Esophagus squamous epithelium (tissue), 4 donors: ENCODE measurements around the gene SENP7.

ENCODE experiments used
- CTCF ChIP-seq, 6 experiments: fragments of 450-650 bp in 4 of 6; fragments of 200-600 bp in 2 of 6; sonication (generic) in 2 of 6; IDR thresholded peaks; one replicate each; pipeline ENCODE4 v1.5.1; 2016 to 2019; ENCODE audit warnings: antibody characterized with exemption in 6 of 6, mild to moderate bottlenecking in 4 of 6, moderate library complexity in 4 of 6
- POLR2A ChIP-seq, 4 donors: fragments of 450-650 bp; IDR thresholded peaks; one replicate each; pipeline ENCODE4 v1.6.1; 2017; ENCODE audit warnings: antibody characterized with exemption in 4 of 4, mild to moderate bottlenecking in 4 of 4, moderate library complexity in 3 of 4

DNA sequence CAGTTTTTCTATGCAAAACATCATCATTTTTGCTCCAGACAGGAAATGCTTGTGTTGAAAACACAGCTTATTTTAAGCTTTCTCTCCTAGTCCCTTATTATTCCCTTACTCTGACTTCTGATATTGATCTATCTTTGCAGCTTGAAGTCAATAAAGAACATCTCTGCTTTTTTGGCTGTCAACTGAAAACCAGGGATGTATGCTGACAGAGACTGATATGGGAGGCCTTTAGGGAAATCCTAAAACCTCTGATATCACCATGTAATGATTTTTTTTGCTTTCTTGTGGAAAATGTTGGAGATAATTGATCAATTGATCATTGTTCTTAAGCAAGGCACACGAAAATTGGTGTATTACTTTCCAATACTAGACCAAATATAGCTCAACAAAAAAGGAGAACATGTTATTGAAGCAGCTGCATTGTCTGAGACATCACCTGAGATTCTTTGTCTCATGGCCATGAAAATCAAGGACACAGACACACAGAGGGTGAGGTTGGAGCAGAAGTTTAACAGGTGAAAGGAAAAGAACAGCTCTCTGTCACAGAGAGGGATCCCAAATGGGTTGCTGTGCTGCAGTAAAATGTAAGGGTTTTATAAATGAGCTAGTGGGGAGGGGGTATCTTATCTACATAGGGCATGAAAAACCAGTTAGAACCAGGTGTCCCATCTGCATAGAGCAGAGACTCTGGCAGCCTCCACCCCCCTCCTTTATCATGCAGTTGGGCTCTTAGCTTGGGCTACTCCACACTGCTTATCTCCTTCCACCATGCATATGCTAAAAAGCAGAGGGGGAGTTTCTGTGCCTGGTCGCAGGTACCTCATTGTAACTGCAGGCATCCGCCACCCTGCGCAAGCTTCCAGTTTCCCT is 17.0 kb upstream of the SENP7 start:
- TF ChIP-seq CTCF (IDR thresholded peaks at IDR 0.05) (no peak), POLR2A (IDR thresholded peaks at IDR 0.05) (no peak)
